Astrocyte of the spinal cord (primary cell): ENCODE measurements around the gene TFDP1.
"Not testable (repeated sequence)": the region's sequence is repeated elsewhere in the genome, so short reads cannot be mapped to it uniquely, and the experiment has no call there.

Source experiments
- DNase-seq: peaks from one replicate; pipeline ENCODE4 v3.0.0; 2011; ENCODE audit warnings: low read depth, low spot score
- H3K4me3 ChIP-seq: 2 replicates; pipeline ENCODE4 v1.5.1; 2011; ENCODE audit warnings: low read depth, mild to moderate bottlenecking, low read length, moderate library complexity
- CTCF ChIP-seq: IDR thresholded peaks from 2 replicates; pipeline ENCODE4 v1.5.1; 2012; ENCODE audit warnings: low read depth, mild to moderate bottlenecking, low read length, inconsistent platforms
- in situ Hi-C: cut with HindIII; loops from 2 replicates; pipeline ENCODE4 v1.10.0; 2017; ENCODE audit warnings: low sequenced_read_pairs

The TFDP1 gene

GRCh38 chr13:113621046-113621445, 36.5 kb downstream of the TFDP1 start:
- in situ Hi-C loops: no loop called here
- no peak overlapping the region for H3K4me3 ChIP-seq
- DNase-seq: no peak
- TF ChIP-seq CTCF: no peak

GRCh38 chr13:113621498-113621897, 36.9 kb downstream of the TFDP1 start:
- H3K4me3 ChIP-seq, in situ Hi-C loops, DNase-seq: not testable (repeated sequence)
- TF ChIP-seq CTCF: peak; percentile 39

GRCh38 chr13:113621986-113622550, 37.5 kb downstream of the TFDP1 start:
- H3K4me3 ChIP-seq, DNase-seq, in situ Hi-C loops: not testable (repeated sequence)

GRCh38 chr13:113622791-113623490, 38.4 kb downstream of the TFDP1 start:
- no peak for DNase-seq

GRCh38 chr13:113623491-113624234, 39.1 kb downstream of the TFDP1 start:
- in situ Hi-C loops: no loop called here
- no peak overlapping the region for H3K4me3 ChIP-seq
- DNase-seq: no peak
- TF ChIP-seq CTCF: no peak

More at GRCh38 chr13:113622791-113623490, 38.4 kb downstream of the TFDP1 start:
- no peak for TF ChIP-seq CTCF
- H3K4me3 ChIP-seq: no peak overlapping the region
- in situ Hi-C loops: no loop called here

GRCh38 chr13:113624235-113624587, 39.7 kb downstream of the TFDP1 start:
- in situ Hi-C loops: no loop called here
- DNase-seq: no peak
- TF ChIP-seq CTCF: no peak
- H3K4me3 ChIP-seq: no peak overlapping the region

- in situ Hi-C loops, DNase-seq, H3K4me3 ChIP-seq: not testable (repeated sequence)
These were observed 40.2 kb downstream of the TFDP1 start for GRCh38 chr13:113624640-113625304.
